OCI-LY3 (cell line): ENCODE results near the gene MUL1.

Experiments used
- EZH2phosphoT487 ChIP-seq: fragments of 200-600 bp; shearing (Covaris generic); IDR thresholded peaks from 2 replicates; pipeline ENCODE4 v1.6.1; 2018; ENCODE audit warnings: antibody characterized with exemption, mixed run types, low read depth
- TF ChIP-seq, protein P1 (sequence below): fragments of 200-600, 300-600 bp; sonication (generic); IDR thresholded peaks from 2 replicates; pipeline ENCODE4 v1.5.1; 2014; ENCODE audit warnings: antibody characterized with exemption, low read length, low read depth

DNA sequence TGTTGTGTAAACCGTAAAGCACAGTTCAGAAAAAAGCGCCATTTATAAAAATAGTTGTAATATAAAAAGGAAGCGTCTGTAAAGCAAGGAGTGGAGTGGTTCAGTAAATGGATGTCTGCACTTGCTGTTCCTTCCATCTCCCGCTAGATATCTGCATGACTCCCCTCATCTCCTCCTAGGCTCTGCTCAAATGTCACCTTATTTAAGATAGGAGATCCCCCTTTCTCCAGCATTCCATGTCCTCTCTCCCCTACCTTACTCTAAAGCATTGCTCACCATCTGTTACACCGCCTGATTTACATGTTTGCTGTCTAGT lies 745 bp downstream of the MUL1 start:
- TF ChIP-seq, protein P1, sequence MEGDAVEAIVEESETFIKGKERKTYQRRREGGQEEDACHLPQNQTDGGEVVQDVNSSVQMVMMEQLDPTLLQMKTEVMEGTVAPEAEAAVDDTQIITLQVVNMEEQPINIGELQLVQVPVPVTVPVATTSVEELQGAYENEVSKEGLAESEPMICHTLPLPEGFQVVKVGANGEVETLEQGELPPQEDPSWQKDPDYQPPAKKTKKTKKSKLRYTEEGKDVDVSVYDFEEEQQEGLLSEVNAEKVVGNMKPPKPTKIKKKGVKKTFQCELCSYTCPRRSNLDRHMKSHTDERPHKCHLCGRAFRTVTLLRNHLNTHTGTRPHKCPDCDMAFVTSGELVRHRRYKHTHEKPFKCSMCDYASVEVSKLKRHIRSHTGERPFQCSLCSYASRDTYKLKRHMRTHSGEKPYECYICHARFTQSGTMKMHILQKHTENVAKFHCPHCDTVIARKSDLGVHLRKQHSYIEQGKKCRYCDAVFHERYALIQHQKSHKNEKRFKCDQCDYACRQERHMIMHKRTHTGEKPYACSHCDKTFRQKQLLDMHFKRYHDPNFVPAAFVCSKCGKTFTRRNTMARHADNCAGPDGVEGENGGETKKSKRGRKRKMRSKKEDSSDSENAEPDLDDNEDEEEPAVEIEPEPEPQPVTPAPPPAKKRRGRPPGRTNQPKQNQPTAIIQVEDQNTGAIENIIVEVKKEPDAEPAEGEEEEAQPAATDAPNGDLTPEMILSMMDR = no peak
- no peak for TF ChIP-seq EZH2phosphoT487
